Measurements from ENCODE around the gene TCN1. TPM values are rescaled to one million over a fixed set of nuclear protein-coding genes. Genes with fewer than 3 reads are reported as not detected.

The TCN1 gene
- total RNA-seq, 1 donor from 2014 or later: 3.5 TPM

DNA sequence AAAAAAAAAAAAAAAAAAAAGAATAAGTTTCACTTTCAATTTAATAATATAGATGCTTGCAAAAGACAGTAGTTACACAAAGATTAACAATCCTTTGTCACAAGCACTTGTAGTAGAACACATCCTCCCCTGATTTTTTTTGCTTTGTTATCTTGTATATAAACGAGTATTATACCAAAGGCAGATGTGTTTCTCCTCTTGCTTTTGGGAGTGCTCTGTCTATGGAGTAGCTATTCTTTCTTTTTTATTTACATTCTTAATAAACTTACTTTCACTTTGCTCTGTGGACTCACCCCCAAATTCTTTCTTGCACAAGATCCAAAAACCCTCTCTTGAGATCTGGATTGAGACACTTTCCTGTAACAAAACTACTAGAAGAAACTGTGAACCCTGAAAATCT, 52.3 kb downstream of the TCN1 start:
- Mint-ChIP-seq H3K27ac (no peak overlapping the region), H3K36me3 (ENCODE audit: insufficient read depth) (no peaks in the 10 kb centered on the region), H3K4me1 (ENCODE audit: low read depth) (peaks cover 34% of the 10 kb centered on the region), H3K27me3 (no peaks in the 10 kb centered on the region), H3K4me3 (ENCODE audit: low read depth) (no peak overlapping the region), H3K9me3 (ENCODE audit: low read depth) (no peaks in the 10 kb centered on the region)
- DNase-seq (ENCODE audit: low spot score, unreplicated experiment): no peak
- TF ChIP-seq, protein P1, sequence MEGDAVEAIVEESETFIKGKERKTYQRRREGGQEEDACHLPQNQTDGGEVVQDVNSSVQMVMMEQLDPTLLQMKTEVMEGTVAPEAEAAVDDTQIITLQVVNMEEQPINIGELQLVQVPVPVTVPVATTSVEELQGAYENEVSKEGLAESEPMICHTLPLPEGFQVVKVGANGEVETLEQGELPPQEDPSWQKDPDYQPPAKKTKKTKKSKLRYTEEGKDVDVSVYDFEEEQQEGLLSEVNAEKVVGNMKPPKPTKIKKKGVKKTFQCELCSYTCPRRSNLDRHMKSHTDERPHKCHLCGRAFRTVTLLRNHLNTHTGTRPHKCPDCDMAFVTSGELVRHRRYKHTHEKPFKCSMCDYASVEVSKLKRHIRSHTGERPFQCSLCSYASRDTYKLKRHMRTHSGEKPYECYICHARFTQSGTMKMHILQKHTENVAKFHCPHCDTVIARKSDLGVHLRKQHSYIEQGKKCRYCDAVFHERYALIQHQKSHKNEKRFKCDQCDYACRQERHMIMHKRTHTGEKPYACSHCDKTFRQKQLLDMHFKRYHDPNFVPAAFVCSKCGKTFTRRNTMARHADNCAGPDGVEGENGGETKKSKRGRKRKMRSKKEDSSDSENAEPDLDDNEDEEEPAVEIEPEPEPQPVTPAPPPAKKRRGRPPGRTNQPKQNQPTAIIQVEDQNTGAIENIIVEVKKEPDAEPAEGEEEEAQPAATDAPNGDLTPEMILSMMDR (IDR thresholded peaks at IDR 0.05; ENCODE audit: unreplicated experiment): no peak

DNA sequence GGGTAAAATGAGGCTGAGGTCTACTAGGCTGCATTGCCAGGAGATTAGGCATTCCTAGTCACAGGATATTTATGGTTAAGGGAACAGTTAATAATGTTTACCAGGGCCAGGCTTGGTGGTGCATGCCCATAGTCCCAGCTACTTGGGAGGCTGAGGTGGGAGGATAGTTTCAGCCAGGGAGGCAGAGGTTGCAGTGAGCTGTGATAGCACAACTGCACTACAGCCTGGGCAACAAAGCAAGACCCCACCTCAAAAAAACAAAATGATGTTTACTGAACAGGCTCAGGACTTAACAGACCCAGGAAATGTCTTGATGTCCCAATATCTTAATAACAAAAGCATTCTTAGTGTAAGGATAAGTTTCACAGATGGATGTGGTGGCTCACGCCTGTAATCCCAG, 52.9 kb downstream of the TCN1 start:
- Mint-ChIP-seq H3K27ac (no peak overlapping the region), H3K9me3 (ENCODE audit: low read depth) (no peaks in the 10 kb centered on the region), H3K36me3 (ENCODE audit: insufficient read depth) (no peaks in the 10 kb centered on the region), H3K4me1 (ENCODE audit: low read depth) (peaks cover 34% of the 10 kb centered on the region), H3K4me3 (ENCODE audit: low read depth) (no peak overlapping the region), H3K27me3 (no peaks in the 10 kb centered on the region)
- no peak for DNase-seq (ENCODE audit: low spot score, unreplicated experiment)
- TF ChIP-seq, protein P1 (IDR thresholded peaks at IDR 0.05; ENCODE audit: unreplicated experiment): no peak

DNA sequence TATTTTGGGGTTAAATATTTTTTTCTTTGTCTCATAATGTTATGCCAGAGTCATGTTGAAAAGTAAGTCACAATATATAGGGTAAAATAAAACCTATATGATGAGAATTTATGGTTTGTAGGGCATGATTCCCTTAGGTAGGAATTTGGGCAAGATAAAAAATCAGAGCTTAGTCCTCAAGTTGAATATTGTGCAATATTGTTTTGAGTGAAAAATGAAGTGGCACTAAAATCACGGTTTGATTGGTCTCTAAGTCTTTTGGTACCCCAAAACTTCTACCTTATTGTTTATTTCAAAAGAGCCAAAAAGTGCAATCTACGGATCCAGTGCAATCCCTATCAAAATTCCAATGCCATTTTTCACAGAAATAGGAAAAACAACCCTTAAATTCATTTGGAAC, 54.1 kb downstream of the TCN1 start:
- Mint-ChIP-seq H3K4me1 (ENCODE audit: low read depth) (peaks cover 34% of the 10 kb centered on the region), H3K27ac (no peak overlapping the region), H3K4me3 (ENCODE audit: low read depth) (no peak overlapping the region), H3K9me3 (ENCODE audit: low read depth) (no peaks in the 10 kb centered on the region), H3K27me3 (no peaks in the 10 kb centered on the region), H3K36me3 (ENCODE audit: insufficient read depth) (peaks cover 2% of the 10 kb centered on the region)
- no peak for DNase-seq (ENCODE audit: low spot score, unreplicated experiment)
- TF ChIP-seq, protein P1 (IDR thresholded peaks at IDR 0.05; ENCODE audit: unreplicated experiment): no peak

DNA sequence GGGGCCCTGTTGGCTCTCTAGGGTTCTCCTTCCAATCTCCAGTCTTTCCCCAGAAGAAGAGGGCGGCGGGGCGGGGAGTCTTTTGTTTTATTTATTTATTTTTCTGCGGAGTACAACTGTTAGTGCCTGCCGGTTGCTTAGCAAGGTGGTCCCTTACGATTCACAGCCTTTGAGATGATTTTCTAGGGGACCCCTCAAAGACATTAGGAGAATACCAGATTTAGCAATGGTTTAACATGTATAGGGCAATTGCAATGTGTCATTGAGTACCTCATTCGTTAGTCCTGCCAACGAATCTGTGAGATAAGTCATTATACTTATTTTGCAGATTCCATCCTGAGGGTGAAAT, 55.4 kb downstream of the TCN1 start:
- H3K4me3 Mint-ChIP-seq (ENCODE audit: low read depth): peak overlapping the region; percentile 94

DNA sequence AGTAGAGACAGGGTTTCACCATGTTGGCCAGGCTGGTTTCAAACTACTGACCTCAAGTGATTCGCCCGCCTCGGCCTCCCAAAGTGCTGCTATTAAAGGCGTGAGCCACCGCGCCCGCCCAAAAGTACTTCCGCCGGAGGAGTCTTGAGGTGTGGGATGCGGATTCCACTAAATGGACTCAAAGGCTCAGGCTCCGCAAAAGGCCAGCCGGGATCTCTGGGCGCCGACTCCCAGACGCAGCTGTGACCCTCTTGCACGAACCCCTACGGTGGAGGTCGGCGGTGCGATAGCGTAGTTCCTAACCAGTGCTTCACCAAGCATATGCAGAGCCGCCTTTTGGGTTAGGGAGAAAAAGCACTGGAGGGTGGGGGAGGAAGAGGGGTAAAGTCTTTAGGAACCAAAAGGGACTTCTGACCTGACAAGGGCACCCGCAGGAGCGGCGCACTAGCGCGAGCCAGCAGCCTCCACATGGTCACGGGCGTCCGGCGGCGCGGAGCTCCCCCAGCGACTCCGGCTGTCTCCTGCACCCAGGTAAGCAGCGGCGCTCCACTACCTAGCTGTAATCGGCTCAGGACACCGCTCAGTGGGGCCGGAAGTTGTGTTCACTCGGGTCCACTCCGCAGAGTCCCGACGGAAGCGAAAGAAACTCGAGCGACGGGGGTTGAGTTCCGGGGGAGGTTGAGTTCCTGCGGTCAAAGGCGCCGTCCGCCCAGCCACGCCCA, 55.9 kb downstream of the TCN1 start, which contains the start of gene MRPL16:
Gene MRPL16 (minus strand): TSS at position 590 of the 722 bp plus-strand sequence. CDS start 120 bp downstream, at position 470.
- Mint-ChIP-seq H3K27me3 (no peaks in the 10 kb centered on the region), H3K4me3 (ENCODE audit: low read depth) (peak within 1 kb of the TSS; percentile 94), H3K9me3 (ENCODE audit: low read depth) (no peaks in the 10 kb centered on the region), H3K4me1 (ENCODE audit: low read depth) (peaks cover 23% of the 10 kb centered on the region), H3K36me3 (ENCODE audit: insufficient read depth) (peaks cover 9% of the 10 kb centered on the region), H3K27ac (peak within 1 kb of the TSS; percentile 97)
- TF ChIP-seq, protein P1 (IDR thresholded peaks at IDR 0.05; ENCODE audit: unreplicated experiment): peak; percentile 63
- peak; percentile 88 for DNase-seq (ENCODE audit: low spot score, unreplicated experiment)

More for the DNA sequence above, 55.4 kb downstream of the TCN1 start:
- TF ChIP-seq, protein P1 (IDR thresholded peaks at IDR 0.05; ENCODE audit: unreplicated experiment): no peak
- Mint-ChIP-seq H3K27me3 (no peaks in the 10 kb centered on the region), H3K27ac (peak overlapping the region; percentile 97), H3K9me3 (ENCODE audit: low read depth) (no peaks in the 10 kb centered on the region), H3K4me1 (ENCODE audit: low read depth) (peaks cover 24% of the 10 kb centered on the region), H3K36me3 (ENCODE audit: insufficient read depth) (peaks cover 9% of the 10 kb centered on the region)
- no peak for DNase-seq (ENCODE audit: low spot score, unreplicated experiment)

All from progenitor cell of endocrine pancreas (in vitro differentiated cells).